GM23338 (cell line): ENCODE results near the gene RBM14. TPM values are rescaled to one million over a fixed set of nuclear protein-coding genes. Genes with fewer than 3 reads are reported as not detected.

Source experiments
- ATAC-seq: fragments of 200-7000 bp; cut with Tn5 transposase; 3 replicates; pipeline ENCODE4 v1.9.1; 2020
- DNase-seq: peaks from one replicate; pipeline ENCODE4 v3.0.0-alpha.2; 2015; ENCODE audit warnings: low spot score
- H2AFZ ChIP-seq: fragments of 200-600 bp; sonication (generic); 2 replicates; pipeline ENCODE4 v1.8.0; 2016; ENCODE audit warnings: antibody characterized with exemption, mild to moderate bottlenecking, moderate library complexity
- H3F3A ChIP-seq: fragments of 200-600 bp; sonication (generic); replicated peaks from 2 replicates; pipeline ENCODE4 v1.8.0; 2017; ENCODE audit warnings: antibody characterized with exemption, mixed run types, low read depth
- H3K27ac ChIP-seq: fragments of 200-600 bp; sonication (generic); 2 replicates; pipeline ENCODE4 v1.6.1; 2016; ENCODE audit warnings: low read depth
- H3K27me3 ChIP-seq: fragments of 200-600 bp; sonication (generic); 2 replicates; pipeline ENCODE4 v1.8.0; 2016; ENCODE audit warnings: mild to moderate bottlenecking, mixed run types, moderate library complexity; ENCODE audit not compliant: insufficient read depth
- H3K36me3 ChIP-seq: fragments of 200-600 bp; sonication (generic); 2 replicates; pipeline ENCODE4 v1.8.0; 2016; ENCODE audit warnings: mild to moderate bottlenecking; ENCODE audit not compliant: insufficient read depth
- H3K4me1 ChIP-seq: fragments of 200-600 bp; sonication (generic); 2 replicates; pipeline ENCODE4 v1.8.0; 2016; ENCODE audit warnings: mild to moderate bottlenecking, moderate library complexity; ENCODE audit not compliant: insufficient read depth
- H3K4me2 ChIP-seq: fragments of 200-600 bp; sonication (generic); 2 replicates; pipeline ENCODE4 v1.7.1; 2017; ENCODE audit warnings: mixed run types
- H3K4me3 ChIP-seq: fragments of 200-600 bp; sonication (generic); 2 replicates; pipeline ENCODE4 v1.6.1; 2016; ENCODE audit warnings: mixed run types
- H3K79me2 ChIP-seq: fragments of 200-600 bp; sonication (generic); replicated peaks from 2 replicates; pipeline ENCODE4 v1.8.0; 2017; ENCODE audit warnings: mild to moderate bottlenecking; ENCODE audit not compliant: insufficient read depth
- H3K9me2 ChIP-seq: fragments of 200-600 bp; sonication (generic); 2 replicates; pipeline ENCODE4 v1.8.0; 2017; ENCODE audit not compliant: insufficient read depth
- H4K20me1 ChIP-seq: fragments of 200-600 bp; sonication (generic); replicated peaks from 2 replicates; pipeline ENCODE4 v1.8.0; 2017; ENCODE audit warnings: mild to moderate bottlenecking; ENCODE audit not compliant: insufficient read depth
- H3K27ac Mint-ChIP-seq: 2 replicates; pipeline ENCODE4 v1.8.0; 2020; ENCODE audit warnings: inconsistent platforms, mild to moderate bottlenecking, moderate library complexity, mixed read lengths
- H3K27me3 Mint-ChIP-seq: 3 replicates; pipeline ENCODE4 v1.8.0; 2022; ENCODE audit warnings: low read depth, mild to moderate bottlenecking, moderate library complexity, mixed read lengths, inconsistent platforms; ENCODE audit not compliant: insufficient read depth, poor library complexity
- H3K36me3 Mint-ChIP-seq: 3 replicates; pipeline ENCODE4 v1.8.0; 2021; ENCODE audit warnings: low read depth, mild to moderate bottlenecking, inconsistent platforms, moderate library complexity, mixed read lengths
- H3K4me1 Mint-ChIP-seq: 3 replicates; pipeline ENCODE4 v1.8.0; 2020; ENCODE audit warnings: mild to moderate bottlenecking, inconsistent platforms, mixed read lengths
- H3K4me3 Mint-ChIP-seq: 3 replicates; pipeline ENCODE4 v1.8.0; 2021; ENCODE audit warnings: moderate library complexity, mild to moderate bottlenecking, inconsistent platforms, mixed read lengths
- H3K9me3 Mint-ChIP-seq: 3 replicates; pipeline ENCODE4 v1.8.0; 2020; ENCODE audit warnings: moderate library complexity, mild to moderate bottlenecking, inconsistent platforms, mixed read lengths
- CREB1 ChIP-seq: fragments of 250-450 bp; sonication (Bioruptor Pico); IDR thresholded peaks from 2 replicates; pipeline ENCODE4 v1.5.0; 2020; ENCODE audit warnings: low read depth, mild to moderate bottlenecking, moderate library complexity
- EZH2 ChIP-seq: fragments of 200-600 bp; sonication (generic); IDR thresholded peaks from one replicate; pipeline ENCODE4 v1.8.0; 2017; ENCODE audit warnings: antibody characterized with exemption, mild to moderate bottlenecking, low read depth; ENCODE audit not compliant: unreplicated experiment
- EZH2phosphoT487 ChIP-seq: fragments of 200-600 bp; sonication (generic); IDR thresholded peaks from one replicate; pipeline ENCODE4 v1.8.1; 2018; ENCODE audit warnings: antibody characterized with exemption; ENCODE audit not compliant: unreplicated experiment
- JUNB ChIP-seq: IDR thresholded peaks from one replicate; pipeline ENCODE4 v1.6.1; 2016; ENCODE audit warnings: antibody characterized with exemption; ENCODE audit not compliant: unreplicated experiment
- NANOG ChIP-seq: IDR thresholded peaks from 2 replicates; pipeline ENCODE4 v1.6.1; 2016; ENCODE audit warnings: antibody characterized with exemption, borderline replicate concordance
- POLR2AphosphoS5 ChIP-seq: IDR thresholded peaks from 2 replicates; pipeline ENCODE4 v1.6.1; 2016; ENCODE audit warnings: antibody characterized with exemption, low read depth
- STAT1 ChIP-seq: IDR thresholded peaks from one replicate; pipeline ENCODE4 v1.6.1; 2016; ENCODE audit warnings: antibody characterized with exemption; ENCODE audit not compliant: unreplicated experiment
- ZNF114 ChIP-seq: fragments of 250-450 bp; sonication (Bioruptor Pico); IDR thresholded peaks from 2 replicates; pipeline ENCODE4 v1.5.0; 2020; ENCODE audit warnings: mild to moderate bottlenecking, moderate library complexity
- ZNF331 ChIP-seq: fragments of 250-450 bp; sonication (Bioruptor Pico); IDR thresholded peaks from 2 replicates; pipeline ENCODE4 v1.5.0; 2020; ENCODE audit warnings: low read depth, mild to moderate bottlenecking, moderate library complexity
- ZNF462 ChIP-seq: fragments of 250-450 bp; sonication (Bioruptor Pico); IDR thresholded peaks from 2 replicates; pipeline ENCODE4 v1.5.0; 2020; ENCODE audit warnings: mild to moderate bottlenecking, moderate library complexity
- polyA plus RNA-seq: library from polyadenylated mRNA; unstranded; fragments of >200 nt; fragmentation: Nextera tagmentation; extraction: Ambion mirVana; gene quantifications from 2 replicates; pipeline ENCODE4 v1.2.1, GENCODE V29; 2016
- total RNA-seq: library from RNA; depleted of rRNA; stranded (reverse); fragments of >200 nt; shearing (Covaris generic); gene quantifications from 2 replicates; pipeline ENCODE4 v1.2.3, GENCODE V29; 2014
- TF ChIP-seq, protein P1 (sequence below): IDR thresholded peaks from 2 replicates; pipeline ENCODE4 v1.6.1; 2016; ENCODE audit warnings: antibody characterized with exemption
- TF ChIP-seq, protein P2 (sequence below), 2 experiments: fragments of 200-600 bp in 1 of 2; sonication (generic) in 1 of 2; conservative IDR thresholded peaks; 2 replicates each; pipeline versions ENCODE4 v1.5.1 to v1.6.1; 2016 to 2017; ENCODE audit warnings: antibody characterized with exemption in 2 of 2, low read depth in 2 of 2, mild to moderate bottlenecking in 2 of 2, moderate library complexity in 1 of 2
- TF ChIP-seq, protein P3 (sequence below): IDR thresholded peaks from one replicate; pipeline ENCODE4 v1.6.1; 2018; ENCODE audit warnings: antibody characterized with exemption; ENCODE audit not compliant: unreplicated experiment

The RBM14 gene
- total and polyA plus RNA-seq, 2 experiments from 2014 or later: 45.4 to 83.5 TPM

GRCh38 chr11:66614073-66614472 is 2.4 kb upstream of the RBM14 start:
- Histone ChIP-seq H3K36me3 (peaks cover 13% of the 10 kb centered on the region), H3F3A (peaks cover 15% of the 10 kb centered on the region; the same call in 1 of the 2 replicates), H3K27ac (no peak overlapping the region), H3K9me2 (no peaks in the 10 kb centered on the region), H3K79me2 (peaks cover 38% of the 10 kb centered on the region), H3K27me3 (no peaks in the 10 kb centered on the region), H3K4me1 (peaks cover 16% of the 10 kb centered on the region), H4K20me1 (peaks cover 21% of the 10 kb centered on the region), H3K4me2 (no peak overlapping the region), H3K4me3 (no peak overlapping the region), H2AFZ (no peak overlapping the region)
- no peak overlapping the region for H3K27ac Mint-ChIP-seq
- no peak overlapping the region for H3K4me3 Mint-ChIP-seq
- peaks cover 31% of the 10 kb centered on the region for H3K36me3 Mint-ChIP-seq
- H3K27me3 Mint-ChIP-seq: peaks cover 14% of the 10 kb centered on the region
- DNase-seq: no peak
- no peak for ATAC-seq
- peaks cover 16% of the 10 kb centered on the region for H3K4me1 Mint-ChIP-seq
- TF ChIP-seq STAT1 (no peak), NANOG (no peak), CREB1 (CRISPR knock-in tag) (no peak), POLR2AphosphoS5 (no peak), ZNF462 (CRISPR knock-in tag) (no peak), JUNB (no peak), EZH2phosphoT487 (no peak), ZNF331 (CRISPR knock-in tag) (no peak), ZNF114 (CRISPR knock-in tag) (no peak), EZH2 (no peak)
- TF ChIP-seq, protein P1, sequence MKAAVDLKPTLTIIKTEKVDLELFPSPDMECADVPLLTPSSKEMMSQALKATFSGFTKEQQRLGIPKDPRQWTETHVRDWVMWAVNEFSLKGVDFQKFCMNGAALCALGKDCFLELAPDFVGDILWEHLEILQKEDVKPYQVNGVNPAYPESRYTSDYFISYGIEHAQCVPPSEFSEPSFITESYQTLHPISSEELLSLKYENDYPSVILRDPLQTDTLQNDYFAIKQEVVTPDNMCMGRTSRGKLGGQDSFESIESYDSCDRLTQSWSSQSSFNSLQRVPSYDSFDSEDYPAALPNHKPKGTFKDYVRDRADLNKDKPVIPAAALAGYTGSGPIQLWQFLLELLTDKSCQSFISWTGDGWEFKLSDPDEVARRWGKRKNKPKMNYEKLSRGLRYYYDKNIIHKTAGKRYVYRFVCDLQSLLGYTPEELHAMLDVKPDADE: no peak
- TF ChIP-seq, protein P2, sequence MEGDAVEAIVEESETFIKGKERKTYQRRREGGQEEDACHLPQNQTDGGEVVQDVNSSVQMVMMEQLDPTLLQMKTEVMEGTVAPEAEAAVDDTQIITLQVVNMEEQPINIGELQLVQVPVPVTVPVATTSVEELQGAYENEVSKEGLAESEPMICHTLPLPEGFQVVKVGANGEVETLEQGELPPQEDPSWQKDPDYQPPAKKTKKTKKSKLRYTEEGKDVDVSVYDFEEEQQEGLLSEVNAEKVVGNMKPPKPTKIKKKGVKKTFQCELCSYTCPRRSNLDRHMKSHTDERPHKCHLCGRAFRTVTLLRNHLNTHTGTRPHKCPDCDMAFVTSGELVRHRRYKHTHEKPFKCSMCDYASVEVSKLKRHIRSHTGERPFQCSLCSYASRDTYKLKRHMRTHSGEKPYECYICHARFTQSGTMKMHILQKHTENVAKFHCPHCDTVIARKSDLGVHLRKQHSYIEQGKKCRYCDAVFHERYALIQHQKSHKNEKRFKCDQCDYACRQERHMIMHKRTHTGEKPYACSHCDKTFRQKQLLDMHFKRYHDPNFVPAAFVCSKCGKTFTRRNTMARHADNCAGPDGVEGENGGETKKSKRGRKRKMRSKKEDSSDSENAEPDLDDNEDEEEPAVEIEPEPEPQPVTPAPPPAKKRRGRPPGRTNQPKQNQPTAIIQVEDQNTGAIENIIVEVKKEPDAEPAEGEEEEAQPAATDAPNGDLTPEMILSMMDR (conservative IDR thresholded peaks at IDR 0.05; ENCODE audit: low read depth in 2 of 2): no peak
- TF ChIP-seq, protein P3, sequence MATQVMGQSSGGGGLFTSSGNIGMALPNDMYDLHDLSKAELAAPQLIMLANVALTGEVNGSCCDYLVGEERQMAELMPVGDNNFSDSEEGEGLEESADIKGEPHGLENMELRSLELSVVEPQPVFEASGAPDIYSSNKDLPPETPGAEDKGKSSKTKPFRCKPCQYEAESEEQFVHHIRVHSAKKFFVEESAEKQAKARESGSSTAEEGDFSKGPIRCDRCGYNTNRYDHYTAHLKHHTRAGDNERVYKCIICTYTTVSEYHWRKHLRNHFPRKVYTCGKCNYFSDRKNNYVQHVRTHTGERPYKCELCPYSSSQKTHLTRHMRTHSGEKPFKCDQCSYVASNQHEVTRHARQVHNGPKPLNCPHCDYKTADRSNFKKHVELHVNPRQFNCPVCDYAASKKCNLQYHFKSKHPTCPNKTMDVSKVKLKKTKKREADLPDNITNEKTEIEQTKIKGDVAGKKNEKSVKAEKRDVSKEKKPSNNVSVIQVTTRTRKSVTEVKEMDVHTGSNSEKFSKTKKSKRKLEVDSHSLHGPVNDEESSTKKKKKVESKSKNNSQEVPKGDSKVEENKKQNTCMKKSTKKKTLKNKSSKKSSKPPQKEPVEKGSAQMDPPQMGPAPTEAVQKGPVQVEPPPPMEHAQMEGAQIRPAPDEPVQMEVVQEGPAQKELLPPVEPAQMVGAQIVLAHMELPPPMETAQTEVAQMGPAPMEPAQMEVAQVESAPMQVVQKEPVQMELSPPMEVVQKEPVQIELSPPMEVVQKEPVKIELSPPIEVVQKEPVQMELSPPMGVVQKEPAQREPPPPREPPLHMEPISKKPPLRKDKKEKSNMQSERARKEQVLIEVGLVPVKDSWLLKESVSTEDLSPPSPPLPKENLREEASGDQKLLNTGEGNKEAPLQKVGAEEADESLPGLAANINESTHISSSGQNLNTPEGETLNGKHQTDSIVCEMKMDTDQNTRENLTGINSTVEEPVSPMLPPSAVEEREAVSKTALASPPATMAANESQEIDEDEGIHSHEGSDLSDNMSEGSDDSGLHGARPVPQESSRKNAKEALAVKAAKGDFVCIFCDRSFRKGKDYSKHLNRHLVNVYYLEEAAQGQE: no peak
- H3K9me3 Mint-ChIP-seq: no peaks in the 10 kb centered on the region
